HUES48 (cell line): ENCODE results near the gene NSFL1C.
A peak's percentile ranks its signal among the peaks of the same experiment; 100 is the strongest.

ENCODE experiments used
- H3K27ac ChIP-seq: one replicate; pipeline ENCODE4 v1.7.0; 2013; ENCODE audit warnings: low read depth, low read length, inconsistent platforms
- H3K27me3 ChIP-seq: 2 replicates; pipeline ENCODE4 v1.6.1; 2013; ENCODE audit warnings: mild to moderate bottlenecking, low read length; ENCODE audit not compliant: control insufficient read depth, insufficient read depth
- H3K36me3 ChIP-seq: 2 replicates; pipeline ENCODE4 v1.6.1; 2013; ENCODE audit warnings: low read length; ENCODE audit not compliant: control insufficient read depth, insufficient read depth
- H3K4me1 ChIP-seq: 2 replicates; pipeline ENCODE4 v1.6.1; 2013; ENCODE audit warnings: mild to moderate bottlenecking, low read length; ENCODE audit not compliant: control insufficient read depth, insufficient read depth
- H3K4me3 ChIP-seq: 2 replicates; pipeline ENCODE4 v1.5.1; 2013; ENCODE audit warnings: mild to moderate bottlenecking, low read depth, low read length
- H3K9ac ChIP-seq: 2 replicates; pipeline ENCODE4 v1.6.1; 2013; ENCODE audit warnings: mild to moderate bottlenecking, low read depth, low read length, moderate library complexity
- H3K9me3 ChIP-seq: 2 replicates; pipeline ENCODE4 v1.6.1; 2013; ENCODE audit warnings: low read length; ENCODE audit not compliant: control insufficient read depth, insufficient read depth

The NSFL1C gene

GRCh38 chr20:1469925-1470571 is 3.4 kb upstream of the NSFL1C start:
- peaks cover 3% of the 10 kb centered on the region; the same call in 1 of the 2 replicates for H3K36me3 ChIP-seq
- no peaks in the 10 kb centered on the region for H3K9me3 ChIP-seq
- no peak overlapping the region for H3K9ac ChIP-seq
- no peak overlapping the region for H3K27ac ChIP-seq
- H3K27me3 ChIP-seq = no peaks in the 10 kb centered on the region
- peaks cover 19% of the 10 kb centered on the region for H3K4me1 ChIP-seq
- no peak overlapping the region for H3K4me3 ChIP-seq

GRCh38 chr20:1469306-1469905 is 2.8 kb upstream of the NSFL1C start:
- H3K4me3 ChIP-seq = no peak overlapping the region
- no peaks in the 10 kb centered on the region for H3K27me3 ChIP-seq
- no peak overlapping the region for H3K27ac ChIP-seq
- H3K36me3 ChIP-seq = peaks cover 8% of the 10 kb centered on the region
- peaks cover 19% of the 10 kb centered on the region for H3K4me1 ChIP-seq
- H3K9ac ChIP-seq = no peak overlapping the region
- no peaks in the 10 kb centered on the region for H3K9me3 ChIP-seq

GRCh38 chr20:1468117-1468624 is 1.5 kb upstream of the NSFL1C start:
- Histone ChIP-seq H3K36me3 (peaks cover 20% of the 10 kb centered on the region), H3K27ac (no peak overlapping the region), H3K4me3 (no peak overlapping the region), H3K9me3 (no peaks in the 10 kb centered on the region), H3K9ac (no peak overlapping the region), H3K4me1 (peaks cover 19% of the 10 kb centered on the region), H3K27me3 (no peaks in the 10 kb centered on the region)

GRCh38 chr20:1467355-1468116 is 887 bp upstream of the NSFL1C start:
- Histone ChIP-seq H3K9ac (0 out of 2 replicates have a peak overlapping the region, but pooled peaks have one; percentile 8), H3K27me3 (no peaks in the 10 kb centered on the region), H3K9me3 (no peaks in the 10 kb centered on the region), H3K4me3 (peak overlapping the region; percentile 46), H3K27ac (no peak overlapping the region), H3K36me3 (peaks cover 24% of the 10 kb centered on the region), H3K4me1 (peaks cover 19% of the 10 kb centered on the region)

GRCh38 chr20:1467082-1467354 is 369 bp upstream of the NSFL1C start:
- Histone ChIP-seq H3K4me3 (peak overlapping the region; percentile 46), H3K27ac (no peak overlapping the region), H3K9ac (0 out of 2 replicates have a peak overlapping the region, but pooled peaks have one; percentile 8), H3K9me3 (no peaks in the 10 kb centered on the region), H3K4me1 (peaks cover 19% of the 10 kb centered on the region), H3K36me3 (peaks cover 26% of the 10 kb centered on the region), H3K27me3 (no peaks in the 10 kb centered on the region)

- Histone ChIP-seq H3K27ac (no peak overlapping the region), H3K4me1 (peaks cover 19% of the 10 kb centered on the region)
Observed at GRCh38 chr20:1465470-1466210, 1.0 kb downstream of the NSFL1C start.

GRCh38 chr20:1463971-1464570 is 2.6 kb downstream of the NSFL1C start:
- no peaks in the 10 kb centered on the region for H3K27me3 ChIP-seq
- no peak overlapping the region for H3K9ac ChIP-seq
- H3K4me1 ChIP-seq = peaks cover 19% of the 10 kb centered on the region
- no peak overlapping the region for H3K4me3 ChIP-seq
- no peaks in the 10 kb centered on the region for H3K9me3 ChIP-seq
- peaks cover 55% of the 10 kb centered on the region for H3K36me3 ChIP-seq
- H3K27ac ChIP-seq = no peak overlapping the region

More at GRCh38 chr20:1465470-1466210, 1.0 kb downstream of the NSFL1C start:
- Histone ChIP-seq H3K4me3 (peak overlapping the region; percentile 97), H3K9ac (peak overlapping the region; percentile 90), H3K9me3 (no peaks in the 10 kb centered on the region), H3K36me3 (peaks cover 39% of the 10 kb centered on the region), H3K27me3 (no peaks in the 10 kb centered on the region)

- H3K36me3 ChIP-seq = peaks cover 67% of the 10 kb centered on the region
- peaks cover 19% of the 10 kb centered on the region for H3K4me1 ChIP-seq
Observed at GRCh38 chr20:1462834-1463233, 3.8 kb downstream of the NSFL1C start.

GRCh38 chr20:1462001-1462400 is 4.6 kb downstream of the NSFL1C start:
- Histone ChIP-seq H3K4me3 (no peak overlapping the region), H3K27me3 (no peaks in the 10 kb centered on the region), H3K9ac (no peak overlapping the region), H3K9me3 (no peaks in the 10 kb centered on the region), H3K27ac (no peak overlapping the region), H3K36me3 (peaks cover 76% of the 10 kb centered on the region), H3K4me1 (peaks cover 10% of the 10 kb centered on the region)

More at GRCh38 chr20:1462834-1463233, 3.8 kb downstream of the NSFL1C start:
- Histone ChIP-seq H3K27me3 (no peaks in the 10 kb centered on the region), H3K27ac (no peak overlapping the region), H3K9ac (no peak overlapping the region), H3K4me3 (no peak overlapping the region), H3K9me3 (no peaks in the 10 kb centered on the region)

- Histone ChIP-seq H3K4me1 (0 out of 2 replicates have a peak, but pooled peaks cover 2% of the 10 kb centered on the region), H3K4me3 (no peak overlapping the region), H3K9ac (no peak overlapping the region), H3K36me3 (peaks cover 92% of the 10 kb centered on the region), H3K27ac (no peak overlapping the region), H3K9me3 (no peaks in the 10 kb centered on the region), H3K27me3 (no peaks in the 10 kb centered on the region)
Observed at GRCh38 chr20:1460275-1460674, 6.4 kb downstream of the NSFL1C start.
